HG03108 (cell line): ENCODE results near the gene RHOBTB1.
A peak's percentile ranks its signal among the peaks of the same experiment; 100 is the strongest.

Experiments used
- ATAC-seq: cut with Tn5 transposase; IDR thresholded peaks from one replicate; pipeline ENCODE4 v1.9.1; 2021; ENCODE audit warnings: moderate library complexity; ENCODE audit not compliant: unreplicated experiment

The RHOBTB1 gene

GRCh38 chr10:60967260-60967659, 23.3 kb upstream of the RHOBTB1 start:
- no peak for ATAC-seq

- no peak for ATAC-seq
Observed at GRCh38 chr10:60965696-60966095, 21.7 kb upstream of the RHOBTB1 start.

- ATAC-seq = no peak
Observed at GRCh38 chr10:60964257-60965235, 20.6 kb upstream of the RHOBTB1 start.

- ATAC-seq = no peak
Observed at GRCh38 chr10:60963441-60964256, 19.7 kb upstream of the RHOBTB1 start.

GRCh38 chr10:60962946-60963345, 19.0 kb upstream of the RHOBTB1 start:
- ATAC-seq = no peak

GRCh38 chr10:60960913-60961312, 16.9 kb upstream of the RHOBTB1 start:
- no peak for ATAC-seq

- no peak for ATAC-seq
Observed at GRCh38 chr10:60960031-60960430, 16.0 kb upstream of the RHOBTB1 start.

GRCh38 chr10:60958892-60959601, 15.1 kb upstream of the RHOBTB1 start:
- ATAC-seq = no peak

GRCh38 chr10:60957667-60958221, 13.8 kb upstream of the RHOBTB1 start:
- ATAC-seq = no peak

- ATAC-seq = no peak
Observed at GRCh38 chr10:60955957-60956425, 12.0 kb upstream of the RHOBTB1 start.

GRCh38 chr10:60955316-60955715, 11.3 kb upstream of the RHOBTB1 start:
- ATAC-seq = no peak

- no peak for ATAC-seq
Observed at GRCh38 chr10:60954035-60954434, 10.1 kb upstream of the RHOBTB1 start.

GRCh38 chr10:60953420-60953819, 9.4 kb upstream of the RHOBTB1 start:
- ATAC-seq = no peak

GRCh38 chr10:60952846-60953220, 8.8 kb upstream of the RHOBTB1 start:
- ATAC-seq = no peak

- ATAC-seq = no peak
Observed at GRCh38 chr10:60952067-60952845, 8.3 kb upstream of the RHOBTB1 start.

GRCh38 chr10:60951272-60951724, 7.3 kb upstream of the RHOBTB1 start:
- ATAC-seq = no peak

- ATAC-seq = peak; percentile 56
Observed at GRCh38 chr10:60950300-60950699, 6.3 kb upstream of the RHOBTB1 start.

GRCh38 chr10:60948851-60949250, 4.9 kb upstream of the RHOBTB1 start:
- ATAC-seq = no peak

GRCh38 chr10:60944910-60945297, 919 bp upstream of the RHOBTB1 start:
- ATAC-seq = no peak
